Lung (tissue), 12 donors: ENCODE measurements around the gene ONECUT1. TPM values are rescaled to one million over a fixed set of nuclear protein-coding genes. Genes with fewer than 3 reads are reported as not detected.

Experiments used
- ATAC-seq: fragments of 200-7000 bp; cut with Tn5 transposase; one replicate; pipeline ENCODE4 v1.9.1; 2020; ENCODE audit warnings: moderate number of reproducible peaks; ENCODE audit not compliant: insufficient read depth, low FRiP score
- DNase-seq, 3 donors: peaks; one replicate each; pipeline ENCODE4 v3.0.0-alpha.2; 2013 to 2017
- H3K27ac ChIP-seq, 2 donors: one replicate each; pipeline ENCODE4 v1.5.1; 2013; ENCODE audit warnings: mild to moderate bottlenecking in 2 of 2, moderate library complexity in 2 of 2, control low read depth in 1 of 2, inconsistent platforms in 1 of 2, low read depth in 1 of 2, low read length in 1 of 2
- H3K27me3 ChIP-seq, 3 donors: one replicate each; pipeline ENCODE4 v1.5.1; 2013; ENCODE audit warnings: low read length in 2 of 3; ENCODE audit not compliant: control insufficient read depth in 3 of 3, insufficient read depth in 3 of 3
- H3K36me3 ChIP-seq, 4 donors: one replicate each; pipeline ENCODE4 v1.5.1; 2013; ENCODE audit warnings: low read length in 4 of 4, mild to moderate bottlenecking in 1 of 4, moderate library complexity in 1 of 4; ENCODE audit not compliant: control insufficient read depth in 4 of 4, insufficient read depth in 4 of 4
- H3K4me1 ChIP-seq, 5 donors: one replicate each; pipeline ENCODE4 v1.5.1; 2013; ENCODE audit warnings: low read length in 5 of 5, mild to moderate bottlenecking in 2 of 5, moderate library complexity in 1 of 5; ENCODE audit not compliant: control insufficient read depth in 5 of 5, insufficient read depth in 5 of 5
- H3K4me3 ChIP-seq: one replicate; pipeline ENCODE4 v1.5.1; 2013; ENCODE audit warnings: mild to moderate bottlenecking, control low read depth, moderate library complexity
- H3K9ac ChIP-seq, 2 donors: one replicate each; pipeline ENCODE4 v1.5.1; 2013; ENCODE audit warnings: low read length in 2 of 2, control low read depth in 1 of 2; ENCODE audit not compliant: insufficient read depth in 1 of 2
- H3K9me3 ChIP-seq, 4 donors: one replicate each; pipeline ENCODE4 v1.5.1; 2013; ENCODE audit warnings: low read length in 3 of 4, mild to moderate bottlenecking in 1 of 4, moderate library complexity in 1 of 4; ENCODE audit not compliant: control insufficient read depth in 4 of 4, insufficient read depth in 3 of 4
- CTCF ChIP-seq: IDR thresholded peaks from 2 replicates; pipeline ENCODE4 v1.5.1; 2012; ENCODE audit warnings: mild to moderate bottlenecking; ENCODE audit errors: control extremely low read depth, extremely low read depth
- WGBS, 2 donors: extraction: QIAGEN DNeasy Blood & Tissue Kit; methylation state at CpG; one replicate each; pipeline ENCODE4 v1.1.7; 2013; 5-methylcytosine and 5-hydroxymethylcytosine counted together
- polyA plus RNA-seq, 2 donors: library from polyadenylated mRNA; stranded (reverse); fragments of 200-250 nt; gene quantifications; one replicate each; pipeline ENCODE4 v1.2.1, GENCODE V29; 2013
- total RNA-seq, 2 donors: library from RNA; depleted of rRNA in 1 of 2; stranded (reverse); fragments of >200 nt in 1 of 2; gene quantifications; one replicate each; pipeline ENCODE4 v1.2.1, GENCODE V29; 2014 to 2021
- donor health status: control.
- donor health status: control.
- donor health status: Bipolar disorder and iron deficiency.
- donor health status: healthy.
- donor health status: DM: yes; HTN: yes; CAD: no.

ONECUT1 gene
- total and polyA plus RNA-seq, 4 donors, result 0.18 TPM; not detected in 3

- no peak for TF ChIP-seq CTCF
- Histone ChIP-seq H3K9me3 (no peaks in the 10 kb centered on the region), H3K9ac (no peak overlapping the region), H3K4me1 (no peaks in the 10 kb centered on the region), H3K27ac (no peak overlapping the region), H3K36me3 (no peaks in the 10 kb centered on the region), H3K27me3 (no peaks in the 10 kb centered on the region), H3K4me3 (no peak overlapping the region)
- WGBS, 2 donors, result 79 to 90% methylated on average over 2 of the region's 2 CpGs
- no peak for ATAC-seq
- DNase-seq, result no peak
Observed at GRCh38 chr15:52718551-52718950, 71.6 kb downstream of the ONECUT1 start.

GRCh38 chr15:52717924-52718323 is 72.2 kb downstream of the ONECUT1 start:
- H3K9ac ChIP-seq, result no peak overlapping the region

GRCh38 chr15:52717481-52717880 is 72.7 kb downstream of the ONECUT1 start:
- no peak overlapping the region for H3K27ac ChIP-seq
- H3K9me3 ChIP-seq, result no peaks in the 10 kb centered on the region
- no peaks in the 10 kb centered on the region for H3K4me1 ChIP-seq
- ATAC-seq, result no peak
- H3K9ac ChIP-seq, result no peak overlapping the region
- no peak for DNase-seq
- no peaks in the 10 kb centered on the region for H3K36me3 ChIP-seq
- WGBS, 2 donors, result 67 to 84% methylated on average over 6 of the region's 6 CpGs
- H3K27me3 ChIP-seq, result no peaks in the 10 kb centered on the region
- no peak overlapping the region for H3K4me3 ChIP-seq
- TF ChIP-seq CTCF, result no peak

More at GRCh38 chr15:52717924-52718323, 72.2 kb downstream of the ONECUT1 start:
- Histone ChIP-seq H3K9me3 (no peaks in the 10 kb centered on the region), H3K27me3 (no peaks in the 10 kb centered on the region), H3K4me1 (no peaks in the 10 kb centered on the region), H3K27ac (no peak overlapping the region), H3K36me3 (no peaks in the 10 kb centered on the region), H3K4me3 (no peak overlapping the region)
- WGBS, 2 donors, result 93 to 96% methylated on average over 6 of the region's 6 CpGs
- DNase-seq (no peak), ATAC-seq (no peak)
- TF ChIP-seq CTCF, result no peak

- H3K27ac ChIP-seq, result no peak overlapping the region
- H3K9ac ChIP-seq, result no peak overlapping the region
- no peaks in the 10 kb centered on the region for H3K4me1 ChIP-seq
- TF ChIP-seq CTCF, result no peak
- H3K9me3 ChIP-seq, result no peaks in the 10 kb centered on the region
- no peaks in the 10 kb centered on the region for H3K27me3 ChIP-seq
- DNase-seq (peak in 1 of 3 donors; percentile 71), ATAC-seq (no peak)
- 86 to 87% methylated on average over 2 of the region's 2 CpGs for whole genome bisulfite sequencing, 2 donors
- H3K4me3 ChIP-seq, result no peak overlapping the region
- no peaks in the 10 kb centered on the region for H3K36me3 ChIP-seq
Observed at GRCh38 chr15:52716536-52716935, 73.6 kb downstream of the ONECUT1 start.
